SU-DHL-6 (cell line): Measurements from ENCODE around the gene CASKIN2.

Experiments
- H2AFZ ChIP-seq: fragments of 200-600 bp; sonication (generic); 2 replicates; pipeline ENCODE4 v1.6.1; 2014; ENCODE audit warnings: low read depth, mild to moderate bottlenecking, moderate library complexity, mixed read lengths, antibody characterized with exemption, low read length; ENCODE audit not compliant: severe bottlenecking
- H3F3A ChIP-seq: fragments of 200-600 bp; shearing (Covaris generic); 2 replicates; pipeline ENCODE4 v1.6.0; 2016; ENCODE audit warnings: antibody characterized with exemption, mild to moderate bottlenecking; ENCODE audit not compliant: insufficient read depth
- H3K27ac ChIP-seq: fragments of 200-600 bp; sonication (generic); 2 replicates; pipeline ENCODE4 v1.5.1; 2016; ENCODE audit warnings: low read depth, mild to moderate bottlenecking, low read length, moderate library complexity, mixed read lengths
- H3K27me3 ChIP-seq: fragments of 200-600 bp; sonication (generic), shearing (Covaris generic); 2 replicates; pipeline ENCODE4 v1.6.0; 2014; ENCODE audit warnings: mild to moderate bottlenecking, low read length
- H3K36me3 ChIP-seq: fragments of 200-600 bp; sonication (generic); 2 replicates; pipeline ENCODE4 v1.6.1; 2014; ENCODE audit warnings: mild to moderate bottlenecking, low read length, mixed read lengths
- H3K4me2 ChIP-seq: fragments of 300-600, 200-600 bp; shearing (Covaris generic), sonication (generic); 2 replicates; pipeline ENCODE4 v1.6.0; 2014; ENCODE audit warnings: low read length, low read depth, mild to moderate bottlenecking; ENCODE audit not compliant: poor library complexity, severe bottlenecking
- H3K4me3 ChIP-seq: fragments of 200-600 bp; sonication (generic); 2 replicates; pipeline ENCODE4 v1.5.1; 2014; ENCODE audit warnings: antibody characterized with exemption, low read length, mild to moderate bottlenecking, mixed read lengths; ENCODE audit not compliant: insufficient read depth, poor library complexity, severe bottlenecking
- H3K79me2 ChIP-seq: fragments of 200-600 bp; sonication (generic); 2 replicates; pipeline ENCODE4 v1.6.1; 2014; ENCODE audit warnings: mild to moderate bottlenecking, low read length, moderate library complexity; ENCODE audit not compliant: insufficient read depth
- H3K9ac ChIP-seq: fragments of 200-600 bp; sonication (generic); 2 replicates; pipeline ENCODE4 v1.7.0; 2014; ENCODE audit warnings: mild to moderate bottlenecking, low read length
- H3K9me2 ChIP-seq: fragments of 200-600 bp; sonication (generic); replicated peaks from 2 replicates; pipeline ENCODE4 v1.6.1; 2014; ENCODE audit warnings: low read length; ENCODE audit not compliant: insufficient read depth
- H3K9me3 ChIP-seq: fragments of 200-600 bp; sonication (generic); 2 replicates; pipeline ENCODE4 v1.6.1; 2014; ENCODE audit warnings: low read length, mixed read lengths; ENCODE audit not compliant: insufficient read depth
- H4K20me1 ChIP-seq: fragments of 200-600 bp; sonication (generic); 2 replicates; pipeline ENCODE4 v1.6.1; 2014; ENCODE audit warnings: low read depth, mild to moderate bottlenecking, antibody characterized with exemption, low read length, moderate library complexity, mixed read lengths
- EZH2phosphoT487 ChIP-seq: fragments of 200-600 bp; sonication (generic), shearing (Covaris generic); conservative IDR thresholded peaks from 2 replicates; pipeline ENCODE4 v1.6.1; 2018; ENCODE audit warnings: mild to moderate bottlenecking, antibody characterized with exemption, low read length, moderate library complexity, mixed read lengths
- TF ChIP-seq, protein P1 (sequence below): fragments of 200-600 bp; sonication (generic); IDR thresholded peaks from one replicate; pipeline ENCODE4 v1.5.1; 2017; ENCODE audit warnings: antibody characterized with exemption, mild to moderate bottlenecking, low read length, moderate library complexity; ENCODE audit not compliant: insufficient read depth, poor library complexity, severe bottlenecking

Gene CASKIN2

DNA sequence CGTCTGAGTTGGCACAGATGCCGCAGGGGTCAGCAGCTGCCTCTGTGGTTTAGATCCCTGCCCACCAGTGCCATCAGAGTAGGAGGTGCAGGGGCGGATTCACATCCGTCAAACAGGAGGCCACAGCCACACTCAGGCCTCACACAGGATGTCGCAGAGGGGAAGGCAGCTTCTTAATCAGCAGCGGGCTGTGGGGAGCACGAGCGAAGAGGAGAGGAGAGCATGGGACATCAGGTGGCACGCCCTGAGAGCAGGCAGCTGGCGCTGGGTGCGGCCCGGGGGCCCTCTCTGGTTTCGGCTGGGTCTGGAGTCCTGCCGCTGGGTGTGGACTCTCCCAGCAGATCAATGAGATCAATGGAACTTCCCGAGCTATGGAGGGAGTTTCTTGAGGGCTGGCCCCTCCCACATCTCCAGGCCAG is 19.8 kb upstream of the CASKIN2 start:
- H3K4me2 ChIP-seq, result no peak overlapping the region
- no peak overlapping the region for H3K27ac ChIP-seq
- H3K9me2 ChIP-seq, result no peaks in the 10 kb centered on the region
- H3K4me3 ChIP-seq, result no peak overlapping the region
- H3K9ac ChIP-seq, result no peak overlapping the region
- H3K36me3 ChIP-seq, result no peaks in the 10 kb centered on the region
- H2AFZ ChIP-seq, result no peak overlapping the region
- TF ChIP-seq EZH2phosphoT487, result no peak
- TF ChIP-seq, protein P1, sequence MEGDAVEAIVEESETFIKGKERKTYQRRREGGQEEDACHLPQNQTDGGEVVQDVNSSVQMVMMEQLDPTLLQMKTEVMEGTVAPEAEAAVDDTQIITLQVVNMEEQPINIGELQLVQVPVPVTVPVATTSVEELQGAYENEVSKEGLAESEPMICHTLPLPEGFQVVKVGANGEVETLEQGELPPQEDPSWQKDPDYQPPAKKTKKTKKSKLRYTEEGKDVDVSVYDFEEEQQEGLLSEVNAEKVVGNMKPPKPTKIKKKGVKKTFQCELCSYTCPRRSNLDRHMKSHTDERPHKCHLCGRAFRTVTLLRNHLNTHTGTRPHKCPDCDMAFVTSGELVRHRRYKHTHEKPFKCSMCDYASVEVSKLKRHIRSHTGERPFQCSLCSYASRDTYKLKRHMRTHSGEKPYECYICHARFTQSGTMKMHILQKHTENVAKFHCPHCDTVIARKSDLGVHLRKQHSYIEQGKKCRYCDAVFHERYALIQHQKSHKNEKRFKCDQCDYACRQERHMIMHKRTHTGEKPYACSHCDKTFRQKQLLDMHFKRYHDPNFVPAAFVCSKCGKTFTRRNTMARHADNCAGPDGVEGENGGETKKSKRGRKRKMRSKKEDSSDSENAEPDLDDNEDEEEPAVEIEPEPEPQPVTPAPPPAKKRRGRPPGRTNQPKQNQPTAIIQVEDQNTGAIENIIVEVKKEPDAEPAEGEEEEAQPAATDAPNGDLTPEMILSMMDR, result no peak
- H3K79me2 ChIP-seq, result no peaks in the 10 kb centered on the region
- H3F3A ChIP-seq, result no peaks in the 10 kb centered on the region
- H3K9me3 ChIP-seq, result no peaks in the 10 kb centered on the region
- no peaks in the 10 kb centered on the region for H4K20me1 ChIP-seq
- no peaks in the 10 kb centered on the region for H3K27me3 ChIP-seq

DNA sequence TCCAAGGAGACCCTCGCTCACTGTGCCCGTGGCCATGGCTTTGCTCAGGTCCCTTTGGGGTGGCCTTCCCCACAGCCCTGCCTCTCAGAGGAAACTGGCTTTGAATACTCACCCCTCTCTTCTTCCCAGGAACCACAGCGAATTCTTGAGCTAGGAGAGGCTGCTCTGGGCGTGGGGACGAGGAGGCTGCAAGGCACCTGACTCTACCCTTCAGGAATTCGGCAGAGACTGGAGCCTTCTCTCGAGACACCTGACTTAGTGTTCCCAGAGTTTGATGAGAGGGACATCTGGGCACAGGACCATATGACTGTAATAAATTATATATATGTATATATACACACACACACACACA is 16.4 kb upstream of the CASKIN2 start:
- Histone ChIP-seq H2AFZ (no peak overlapping the region), H3F3A (no peaks in the 10 kb centered on the region), H3K9me2 (no peaks in the 10 kb centered on the region), H3K27ac (no peak overlapping the region), H3K36me3 (no peaks in the 10 kb centered on the region), H3K79me2 (no peaks in the 10 kb centered on the region), H3K9me3 (no peaks in the 10 kb centered on the region), H3K27me3 (no peaks in the 10 kb centered on the region), H3K9ac (no peak overlapping the region), H3K4me2 (no peak overlapping the region), H3K4me3 (no peak overlapping the region), H4K20me1 (no peaks in the 10 kb centered on the region)
- TF ChIP-seq EZH2phosphoT487, result no peak
- TF ChIP-seq, protein P1, result no peak

DNA sequence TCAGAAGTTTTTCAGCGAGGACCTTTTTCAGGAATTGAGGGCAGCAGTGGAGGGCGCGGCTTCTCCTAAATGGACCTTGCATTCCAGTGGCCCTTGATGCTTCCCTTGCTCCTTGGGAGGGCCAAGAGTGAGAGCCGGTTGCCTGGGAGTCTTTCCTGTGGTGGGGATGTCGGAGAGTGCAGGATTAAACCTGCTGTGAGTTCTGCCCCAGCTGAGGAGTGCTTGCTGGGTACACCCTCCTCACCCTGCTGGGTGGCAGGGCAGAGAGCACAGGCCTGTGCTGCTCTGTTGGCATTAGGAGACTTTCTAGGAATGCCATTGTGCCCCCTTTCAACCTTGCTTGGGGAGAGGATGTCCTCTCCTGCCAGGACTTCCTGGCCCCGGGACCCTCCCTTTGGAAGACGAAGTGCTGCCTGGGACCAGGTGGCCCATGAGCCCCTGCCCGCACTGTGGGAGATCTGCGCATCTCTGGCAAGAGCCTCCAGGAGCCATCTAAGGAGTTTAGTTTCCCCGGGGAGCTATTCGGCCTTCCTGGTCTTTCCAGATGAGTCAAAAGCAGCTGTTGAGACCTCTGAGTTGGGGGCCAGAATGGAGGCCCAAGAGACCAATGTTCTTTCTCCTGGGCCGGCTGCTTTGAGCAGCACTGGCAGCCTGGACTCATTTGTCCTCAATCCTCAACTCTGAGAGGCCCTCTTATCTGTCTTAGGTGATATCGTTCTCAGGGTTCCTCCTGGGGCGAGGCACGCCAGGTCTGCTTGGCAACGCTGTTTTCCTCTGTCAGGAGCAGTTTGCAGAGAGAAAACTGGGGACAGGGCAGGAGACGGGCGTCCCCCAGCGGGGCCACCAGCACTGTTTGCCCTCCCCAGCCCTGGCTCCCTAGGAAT is 15.7 kb upstream of the CASKIN2 start:
- Histone ChIP-seq H3K9me3 (no peaks in the 10 kb centered on the region), H2AFZ (no peak overlapping the region), H3K36me3 (no peaks in the 10 kb centered on the region), H3F3A (no peaks in the 10 kb centered on the region), H3K4me2 (no peak overlapping the region), H3K27me3 (no peaks in the 10 kb centered on the region), H3K79me2 (no peaks in the 10 kb centered on the region), H3K4me3 (no peak overlapping the region), H3K9ac (no peak overlapping the region), H4K20me1 (no peaks in the 10 kb centered on the region), H3K9me2 (no peaks in the 10 kb centered on the region), H3K27ac (no peak overlapping the region)
- TF ChIP-seq, protein P1, result no peak
- TF ChIP-seq EZH2phosphoT487, result no peak
